HG03025 (cell line): Measurements from ENCODE around the gene OPA3.

Experiments used
- ATAC-seq: cut with Tn5 transposase; IDR thresholded peaks from one replicate; pipeline ENCODE4 v1.9.1; 2021; ENCODE audit warnings: mild to moderate bottlenecking, moderate library complexity; ENCODE audit not compliant: unreplicated experiment, low FRiP score

OPA3 gene

DNA sequence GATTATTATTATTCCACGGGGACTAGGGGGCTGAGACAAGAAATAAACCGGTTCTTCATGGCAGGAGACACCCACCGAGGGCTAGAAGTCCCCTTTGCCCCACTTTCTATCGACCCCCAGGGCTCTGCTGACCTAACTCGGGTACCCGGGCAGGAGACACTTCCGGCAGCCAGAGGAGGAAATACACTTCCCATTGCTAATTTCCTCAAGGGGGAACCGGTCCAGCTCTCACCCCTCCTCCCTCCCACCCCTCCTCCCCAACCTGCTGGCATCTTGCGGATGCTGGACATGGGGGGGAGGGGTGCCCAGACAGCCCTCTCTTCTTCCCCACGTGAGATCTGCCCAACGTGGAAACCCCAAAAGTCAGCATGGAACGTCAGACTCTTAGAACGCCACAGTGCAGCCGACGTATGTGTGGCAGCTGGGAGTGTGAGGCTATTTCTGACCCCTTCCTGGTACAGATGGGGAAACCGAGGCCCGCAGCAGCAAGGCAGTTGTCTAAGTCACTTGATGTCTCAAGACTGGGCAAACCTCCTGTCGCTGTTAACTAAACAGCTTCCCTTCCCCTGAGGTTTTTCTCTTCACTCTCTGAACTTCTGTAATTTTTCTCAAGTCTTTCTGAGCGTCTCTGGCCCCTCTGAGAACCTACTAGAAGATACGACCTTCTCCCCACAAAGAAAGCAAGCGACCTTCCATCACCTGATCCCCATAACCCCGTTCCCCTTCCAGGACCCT lies 13.8 kb upstream of the OPA3 start:
- ATAC-seq: no peak

DNA sequence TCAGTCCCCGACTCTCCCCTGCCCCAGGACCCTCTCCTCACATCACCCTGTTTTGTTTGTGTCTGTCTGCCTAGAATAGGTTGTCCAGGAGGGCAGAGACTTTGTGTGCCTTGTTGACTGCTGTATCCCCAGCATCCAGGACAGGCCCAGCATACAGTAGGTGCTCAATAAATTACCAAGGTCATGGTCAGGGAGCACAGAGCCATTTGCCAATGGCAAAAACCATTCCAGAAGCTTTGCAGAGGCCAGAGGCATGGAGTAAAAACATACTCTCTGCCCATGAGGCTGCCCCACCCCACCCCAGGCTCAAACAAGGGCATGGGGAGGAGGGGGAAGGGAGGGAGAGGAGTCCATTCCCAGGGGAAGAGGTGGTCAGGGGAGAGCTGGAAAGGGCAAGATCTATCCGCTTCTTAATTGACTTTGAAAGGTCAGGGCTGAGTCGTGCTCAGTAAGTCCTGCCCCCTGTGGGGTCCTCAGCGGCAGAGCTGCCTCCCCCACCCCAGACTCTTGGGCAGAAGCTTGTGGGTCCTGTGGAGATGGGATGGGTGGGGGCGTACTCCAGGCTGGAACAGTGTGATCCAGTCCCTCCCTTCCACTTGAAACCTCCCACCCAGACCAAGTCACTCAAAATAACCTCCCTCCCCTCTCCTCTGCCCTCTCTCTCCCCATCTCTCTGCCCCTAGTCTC lies 13.0 kb upstream of the OPA3 start:
- ATAC-seq: no peak

- ATAC-seq: no peak
Measured at GRCh38 chr19:45595814-45596213, 11.2 kb upstream of the OPA3 start.

DNA sequence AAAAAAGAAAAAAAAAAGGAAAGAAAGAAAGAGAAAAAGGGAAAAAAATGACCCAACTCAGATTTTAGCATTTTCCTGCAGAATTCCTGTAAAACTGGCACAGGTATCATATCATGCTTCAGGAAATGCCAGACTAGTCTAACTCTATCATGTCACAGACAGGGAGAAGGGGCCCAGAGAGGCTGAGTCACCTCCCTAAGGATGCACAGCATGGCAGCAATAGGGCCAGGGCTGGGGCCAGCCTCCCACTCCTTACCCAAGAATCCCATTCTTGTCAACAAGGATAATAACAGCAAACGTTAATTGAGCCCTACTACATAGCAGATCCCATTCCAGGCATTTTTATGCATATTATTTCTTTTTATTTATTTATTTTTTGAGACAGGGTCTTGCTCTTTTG lies 8.9 kb upstream of the OPA3 start:
- no peak for ATAC-seq

GRCh38 chr19:45592366-45592765 lies 7.8 kb upstream of the OPA3 start:
- no peak for ATAC-seq

DNA sequence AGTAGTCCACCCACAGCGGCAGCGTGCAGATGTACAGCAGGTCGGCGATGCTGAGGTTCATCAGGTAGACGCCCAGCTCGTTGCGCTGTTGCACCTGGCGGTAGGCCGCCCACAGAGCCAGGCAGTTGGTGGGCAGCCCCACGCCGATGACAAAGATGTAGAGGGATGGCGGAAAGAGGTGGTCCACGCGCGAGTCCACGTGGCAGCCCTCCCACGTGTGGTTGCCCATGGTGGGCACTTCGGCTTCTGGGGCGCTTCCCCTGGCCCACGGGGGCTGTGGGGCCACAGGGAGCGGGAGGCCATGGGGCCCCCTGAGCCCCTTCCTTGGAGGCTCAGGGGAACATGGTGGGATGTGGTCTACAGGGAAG lies 7.0 kb upstream of the OPA3 start:
- ATAC-seq: no peak

DNA sequence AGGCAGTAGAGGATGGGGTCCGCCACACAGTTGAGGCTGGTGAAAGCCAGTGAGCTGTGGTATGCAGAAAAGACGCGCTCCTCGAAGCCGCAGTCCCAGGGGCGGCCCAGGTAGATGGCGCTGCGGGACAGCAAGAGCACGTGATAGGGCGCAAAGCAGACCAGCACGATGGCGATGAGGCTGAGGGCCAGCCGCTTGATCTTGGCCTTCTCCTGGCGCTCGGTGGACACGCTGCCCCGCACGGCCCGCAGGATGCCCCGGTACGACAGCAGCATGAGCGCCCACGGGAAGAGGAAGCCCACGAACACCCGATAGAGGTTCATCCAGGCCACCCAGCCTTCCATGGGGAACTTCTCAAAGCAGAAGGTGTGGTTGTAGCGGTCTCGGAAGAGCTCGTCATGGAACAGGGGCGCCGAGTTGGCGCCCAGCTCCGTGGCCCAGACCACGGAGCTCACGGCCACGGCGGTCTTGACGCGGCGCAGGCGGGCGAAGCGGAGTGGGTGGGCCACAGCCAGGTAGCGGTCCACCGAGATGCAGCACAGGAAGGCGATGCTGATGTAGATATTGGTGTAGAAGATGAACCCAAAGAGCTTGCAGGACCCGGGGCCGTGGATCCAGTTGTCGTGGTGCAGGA lies 6.5 kb upstream of the OPA3 start:
- no peak for ATAC-seq

DNA sequence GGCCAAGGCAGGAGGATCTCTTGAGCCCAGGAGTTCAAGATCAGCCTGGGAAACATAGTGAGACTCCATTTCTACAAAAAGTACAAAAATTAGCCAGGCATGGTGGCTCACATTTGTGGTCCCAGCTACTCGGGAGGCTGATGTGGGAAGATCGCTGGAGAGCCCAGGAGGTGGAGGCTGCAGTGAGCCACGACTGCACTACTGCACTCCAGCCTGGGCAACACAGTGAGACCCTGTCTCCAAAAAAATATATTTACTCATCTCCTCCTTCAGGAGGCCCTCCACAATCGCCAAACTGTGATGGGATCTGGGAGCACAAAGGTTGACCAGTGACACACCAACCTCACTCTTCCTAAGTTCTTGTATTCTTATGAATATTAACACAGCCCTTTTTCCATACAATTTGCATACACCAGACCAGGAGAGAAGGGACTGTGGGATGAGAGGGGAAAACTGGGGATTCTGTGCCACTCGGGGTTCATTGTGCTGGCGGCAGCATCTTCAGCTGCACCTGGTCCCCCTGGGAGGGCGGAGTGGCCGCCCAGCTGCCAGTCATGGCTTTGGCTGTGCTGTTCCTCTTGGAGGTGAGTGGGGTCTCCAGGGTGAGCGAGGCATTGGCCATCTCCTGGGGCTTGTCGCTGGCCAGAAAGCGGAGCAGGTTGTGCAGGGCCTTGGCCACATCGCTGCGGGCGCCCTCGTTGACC lies 5.8 kb upstream of the OPA3 start:
- no peak for ATAC-seq

DNA sequence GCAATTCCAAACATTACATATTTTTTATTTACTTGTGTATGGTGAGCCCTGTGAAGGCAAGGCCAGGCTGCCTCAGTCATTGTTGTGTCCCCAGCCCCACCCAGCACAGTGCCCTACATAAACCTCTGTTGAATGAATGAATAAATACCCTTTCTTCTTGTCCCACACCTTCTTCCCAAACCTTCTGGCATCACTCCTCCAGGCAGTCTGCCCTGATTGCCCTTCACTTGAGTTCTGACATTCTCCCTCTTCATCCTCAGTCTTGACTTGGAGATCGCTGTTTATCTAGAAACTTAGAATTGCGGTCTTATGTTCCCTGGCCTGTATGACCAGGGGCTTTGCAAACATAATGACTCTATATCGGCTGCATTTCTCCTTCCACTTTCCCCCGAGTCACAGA lies 5.2 kb upstream of the OPA3 start:
- no peak for ATAC-seq

- no peak for ATAC-seq
Measured at GRCh38 chr19:45587873-45588272, 3.3 kb upstream of the OPA3 start.

GRCh38 chr19:45585158-45585577 lies 566 bp upstream of the OPA3 start:
- ATAC-seq: no peak

DNA sequence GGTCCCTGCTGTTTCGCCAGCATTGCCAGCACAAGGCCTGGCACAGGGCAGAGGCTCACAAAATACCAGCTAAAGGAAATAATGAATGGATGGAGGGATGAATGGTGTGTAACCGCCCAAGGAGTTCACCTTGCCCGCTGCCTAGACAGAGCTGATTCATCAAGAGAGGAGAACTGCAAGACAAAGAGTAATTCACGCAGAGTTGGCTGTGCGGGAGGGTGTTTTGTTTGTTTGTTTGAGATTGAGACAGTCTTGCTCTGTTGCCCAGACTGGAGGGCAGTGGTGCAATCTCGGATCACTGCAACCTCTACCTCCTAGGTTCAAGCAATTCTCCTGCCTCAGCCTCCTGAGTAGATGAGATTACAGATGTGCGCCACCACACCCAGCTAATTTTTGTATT lies 3.0 kb downstream of the OPA3 start:
- no peak for ATAC-seq

DNA sequence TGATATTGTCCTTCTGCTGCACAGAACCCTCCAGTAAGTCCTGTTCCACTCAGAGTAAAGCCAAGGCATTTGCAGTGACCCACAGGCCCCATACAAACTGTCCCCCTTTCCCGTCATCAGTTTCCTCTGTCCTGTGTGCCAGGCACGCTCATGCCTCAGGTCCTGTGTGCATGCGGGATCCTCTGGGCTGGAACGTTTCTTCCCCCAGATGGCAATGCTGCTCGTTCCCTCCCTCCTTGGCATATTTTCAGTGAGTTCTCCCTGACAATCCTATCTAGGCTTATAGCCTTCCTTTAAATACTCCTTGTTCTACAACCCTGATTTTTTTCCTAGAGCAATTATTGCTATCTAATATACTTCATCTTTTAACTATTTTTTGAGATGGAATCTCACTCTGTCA lies 5.7 kb downstream of the OPA3 start:
- ATAC-seq: no peak

DNA sequence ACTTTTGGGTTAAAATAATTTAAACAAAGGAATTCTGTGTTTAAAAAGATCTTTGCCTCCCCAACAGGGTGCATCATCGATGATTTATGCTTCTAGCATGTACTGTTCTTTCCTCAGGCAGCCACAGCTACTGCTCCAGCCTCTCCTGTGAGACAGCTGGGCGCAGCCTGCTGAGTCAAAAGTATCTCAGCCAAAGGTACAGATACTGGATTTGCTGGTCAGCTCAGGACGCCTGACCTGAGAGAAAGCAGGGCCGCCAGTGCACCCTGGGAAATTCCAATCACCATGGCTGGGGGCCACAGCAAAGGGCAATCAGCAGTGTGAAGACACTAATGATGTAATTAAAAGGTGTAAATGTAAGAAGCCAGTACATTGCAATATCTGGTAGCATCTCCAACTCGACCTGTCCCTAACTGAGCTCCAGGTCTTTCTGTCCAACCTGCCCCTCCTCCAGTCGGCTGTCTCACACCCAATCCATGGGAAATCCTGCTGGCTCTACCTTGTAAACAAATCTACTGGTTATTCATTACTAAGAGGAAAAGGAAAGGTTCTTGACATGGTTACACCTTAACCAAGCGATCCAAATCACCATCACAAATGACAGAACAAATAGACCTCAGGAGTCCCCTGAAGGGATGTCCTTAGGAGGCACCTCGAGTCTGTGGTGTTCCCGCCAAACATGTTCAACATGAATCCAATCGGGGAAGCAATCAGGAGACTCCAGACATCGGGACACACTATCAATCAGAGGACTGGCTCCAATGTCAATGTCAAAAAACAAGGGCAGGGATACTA lies 7.3 kb downstream of the OPA3 start:
- ATAC-seq: no peak

- no peak for ATAC-seq
Measured at GRCh38 chr19:45576682-45577081, 7.9 kb downstream of the OPA3 start.

DNA sequence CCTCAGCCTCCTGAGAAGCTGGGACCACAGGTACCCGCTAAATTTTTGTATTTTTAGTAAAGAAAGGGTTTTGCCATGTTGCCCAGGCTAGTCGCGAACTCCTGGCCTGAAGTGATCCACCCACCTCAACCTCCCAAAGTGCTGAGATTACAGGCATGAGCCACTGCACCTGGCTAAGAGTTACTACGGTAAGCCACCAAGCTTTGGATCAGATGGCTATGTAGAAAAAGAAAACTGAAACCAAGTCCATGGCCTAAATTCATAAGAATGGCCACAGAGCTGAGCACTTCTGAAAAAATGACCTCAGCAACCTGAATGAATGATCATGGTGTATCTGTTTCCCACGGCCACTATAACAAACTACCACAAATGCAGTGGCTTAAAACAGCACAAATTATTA lies 9.4 kb downstream of the OPA3 start:
- ATAC-seq: no peak

GRCh38 chr19:45574526-45574925 lies 10.1 kb downstream of the OPA3 start:
- ATAC-seq: no peak

DNA sequence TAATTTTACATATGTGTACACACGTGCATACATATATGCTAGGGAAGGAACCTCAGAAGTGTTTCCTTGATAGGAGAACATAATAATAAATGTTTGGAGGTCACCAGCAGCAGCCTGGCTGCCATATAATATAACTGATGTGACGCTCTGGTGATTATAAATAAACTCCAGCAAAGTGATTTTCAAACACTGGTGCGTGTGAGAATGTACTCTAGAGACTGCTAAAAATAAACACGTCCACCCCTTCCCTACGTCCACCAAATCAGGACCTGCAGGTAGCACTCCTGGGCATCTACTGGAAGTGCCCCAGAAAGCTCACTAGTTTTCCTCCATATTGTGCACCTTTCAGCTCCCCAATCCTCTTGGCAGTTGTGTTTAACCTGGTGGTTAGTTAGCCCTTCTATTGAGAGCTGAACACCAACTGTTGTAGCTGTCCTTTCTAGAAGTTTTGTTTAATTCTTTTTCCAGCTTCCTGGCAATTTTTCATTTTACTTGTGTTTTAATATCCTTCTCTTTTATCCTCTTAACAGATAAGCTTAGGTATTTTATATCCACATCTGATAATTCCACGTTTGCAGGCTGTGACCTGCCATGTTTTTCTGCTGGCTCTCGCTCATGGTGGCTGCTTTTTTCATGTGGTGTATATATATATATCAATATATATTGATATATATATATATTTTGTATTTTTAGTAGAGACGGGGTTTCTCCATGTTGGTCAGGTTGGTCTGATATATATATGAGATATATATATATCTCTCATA lies 13.0 kb downstream of the OPA3 start:
- ATAC-seq: no peak

DNA sequence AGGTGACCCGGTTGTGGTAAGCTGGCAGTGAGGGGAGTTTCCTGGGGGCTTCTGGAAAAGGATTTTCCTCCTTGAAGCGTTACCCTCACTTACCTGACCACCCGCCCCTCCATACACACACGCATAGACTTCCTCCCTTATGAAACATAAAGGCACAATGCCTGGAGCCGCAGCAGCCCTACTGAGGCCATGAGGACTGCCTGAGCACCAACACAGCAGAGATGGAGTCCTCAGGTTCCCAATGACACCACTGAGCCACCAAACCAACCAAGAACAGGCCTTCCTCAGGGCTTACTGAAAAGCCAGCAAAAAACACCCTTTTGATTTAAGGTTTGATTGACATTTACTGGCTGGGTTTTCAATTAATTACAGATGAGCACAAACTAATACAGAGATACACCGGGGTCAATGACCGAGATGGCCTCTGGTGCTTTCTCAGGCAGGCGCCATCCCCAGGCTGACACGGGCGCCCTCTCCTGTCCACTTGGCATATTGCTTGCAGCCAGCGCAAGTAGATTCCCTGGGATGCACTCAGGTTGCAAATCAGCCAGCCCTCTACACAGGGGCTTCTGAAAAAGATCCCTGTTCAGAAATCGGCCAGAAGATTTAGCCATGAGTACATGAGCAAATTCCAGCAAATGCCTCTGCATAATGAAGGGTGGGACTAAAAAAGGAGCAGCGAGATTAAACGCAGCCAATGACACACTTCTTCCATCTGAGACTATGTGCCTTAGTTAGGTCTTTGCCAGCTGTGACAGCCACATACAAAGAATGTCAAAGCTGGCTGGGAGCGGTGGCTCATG lies 14.8 kb downstream of the OPA3 start:
- no peak for ATAC-seq
